GM19035 (cell line): ENCODE data around the gene KRT83.
"Not testable (repeated sequence)": the region's sequence is repeated elsewhere in the genome, so short reads cannot be mapped to it uniquely, and the experiment has no call there.

Experiments
- ATAC-seq: cut with Tn5 transposase; IDR thresholded peaks from one replicate; pipeline ENCODE4 v1.9.1; 2021; ENCODE audit not compliant: unreplicated experiment

Gene KRT83

DNA sequence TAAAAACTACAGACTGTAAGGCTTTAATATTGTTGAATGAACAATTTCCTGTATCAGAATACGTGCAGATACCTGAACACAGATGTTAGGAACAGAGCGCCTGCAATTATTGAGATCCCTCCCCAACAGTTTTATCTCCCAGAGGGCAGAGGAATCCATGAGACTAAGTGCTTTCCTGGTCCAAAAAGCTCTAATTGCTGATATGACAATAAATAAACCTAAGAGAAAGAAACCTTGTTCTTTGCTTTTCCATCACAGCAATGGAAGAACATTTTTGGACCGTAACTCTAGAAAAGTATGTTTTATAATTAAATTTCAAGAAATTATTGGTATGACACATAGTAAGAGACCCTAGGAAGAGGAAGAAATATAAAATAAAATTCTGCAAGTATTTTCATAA is 13.0 kb upstream of the KRT83 start:
- no peak for ATAC-seq

DNA sequence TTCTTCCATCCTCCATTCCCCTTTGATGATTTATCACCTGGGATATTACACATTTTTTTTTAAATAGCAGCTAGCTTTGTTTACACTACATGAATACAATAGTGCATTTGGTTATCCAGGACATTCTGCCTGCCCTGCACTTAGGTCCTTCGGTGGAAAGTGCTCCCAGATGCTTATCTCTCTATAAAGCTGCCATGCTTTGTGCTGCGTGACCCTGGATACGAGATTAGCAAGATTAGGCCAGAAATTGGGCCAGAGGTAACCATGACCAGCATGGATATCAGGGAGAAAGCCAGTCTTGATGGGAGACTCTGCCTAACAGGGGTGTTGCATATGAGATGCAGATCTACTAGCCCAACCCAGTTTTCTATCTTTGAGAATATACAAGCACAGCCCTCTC is 12.1 kb upstream of the KRT83 start:
- ATAC-seq = no peak

DNA sequence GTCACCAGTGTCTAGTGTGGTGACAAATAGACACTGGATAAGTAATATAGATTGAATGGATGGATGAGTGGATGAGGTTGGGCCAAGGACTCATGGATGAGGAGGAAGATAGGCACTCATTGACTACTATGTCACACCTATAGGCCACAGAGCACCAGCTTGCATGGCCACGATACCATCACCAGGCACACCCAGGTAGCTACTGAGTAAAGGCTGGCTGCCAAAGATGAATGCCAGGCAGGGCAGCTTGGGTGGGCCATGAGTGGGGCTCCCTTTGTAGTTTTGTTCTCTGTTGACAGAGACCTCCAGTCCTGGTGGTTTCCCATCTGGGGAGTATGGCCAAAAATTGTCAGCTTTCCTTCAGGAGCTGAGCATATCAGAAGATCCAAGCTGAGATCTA is 11.2 kb upstream of the KRT83 start:
- no peak for ATAC-seq

DNA sequence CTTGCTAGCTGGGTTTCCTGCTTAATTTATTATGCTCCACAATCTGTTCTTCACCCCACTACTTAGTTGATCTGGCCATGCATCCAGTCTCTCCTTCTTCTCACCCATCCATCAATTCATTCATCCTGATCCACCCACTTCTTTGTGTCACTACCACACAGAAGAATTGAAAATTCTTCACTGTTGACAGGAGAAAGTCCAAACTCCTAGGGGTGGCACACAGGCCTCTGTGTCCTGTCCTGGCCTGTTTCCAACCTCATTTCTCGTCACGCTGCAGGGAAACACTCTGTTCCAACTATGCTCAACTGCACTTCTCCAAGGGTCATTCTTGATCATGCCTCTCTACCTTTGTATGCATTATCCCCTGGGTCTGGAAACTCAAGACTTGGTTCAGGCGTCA is 10.6 kb upstream of the KRT83 start:
- no peak for ATAC-seq

DNA sequence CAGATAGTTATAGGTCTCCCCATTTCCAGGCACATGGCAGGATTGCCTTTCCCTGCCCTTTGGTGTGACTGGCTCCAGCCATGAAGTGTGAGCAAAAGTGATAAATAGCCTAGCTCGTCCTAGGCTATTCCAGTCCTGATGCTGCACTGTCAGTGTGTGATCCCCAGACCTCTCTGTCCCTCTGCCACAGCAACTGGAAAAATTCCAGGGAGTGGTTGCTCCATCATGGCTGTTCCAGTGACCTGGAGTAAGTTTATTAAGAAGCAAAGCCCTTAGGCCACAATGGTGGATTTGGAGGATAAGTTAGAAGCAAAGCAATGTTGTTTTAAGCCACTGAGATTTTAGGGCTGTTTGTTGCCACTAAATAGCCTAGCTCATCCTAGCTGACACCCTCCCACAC is 9.8 kb upstream of the KRT83 start:
- no peak for ATAC-seq

DNA sequence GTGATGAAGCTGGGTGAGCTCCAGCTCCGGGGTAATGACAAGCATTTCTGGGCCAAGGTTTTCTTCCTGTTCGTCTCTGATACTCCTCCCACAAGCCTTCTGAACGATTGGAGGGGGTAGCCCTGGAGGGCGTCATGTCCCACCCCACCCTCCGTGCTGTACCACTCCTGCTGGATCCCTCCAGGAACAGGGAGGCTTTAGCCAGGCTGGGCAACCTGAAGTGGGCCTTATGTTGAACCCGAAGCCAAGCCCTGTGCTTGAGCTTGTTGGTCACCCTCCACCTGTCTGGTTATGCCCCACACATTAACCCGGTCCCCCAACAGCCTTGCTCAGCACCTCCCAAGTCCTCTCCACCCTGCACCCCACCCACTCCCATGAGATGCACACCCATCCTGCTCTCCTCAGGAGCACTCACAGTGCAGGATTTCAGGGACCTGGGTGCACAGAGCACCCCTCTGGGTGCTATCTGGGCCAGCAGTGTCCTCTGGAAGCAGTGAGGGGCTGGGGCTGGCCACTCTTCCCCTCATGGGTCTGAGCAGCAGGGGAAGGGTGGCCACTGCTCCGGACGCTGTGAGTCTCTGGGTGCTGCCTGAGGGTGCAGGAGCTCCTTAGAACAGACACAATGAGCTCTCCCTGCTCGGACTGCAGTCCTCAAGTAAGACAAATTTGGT is 6.8 kb upstream of the KRT83 start:
- ATAC-seq = no peak

DNA sequence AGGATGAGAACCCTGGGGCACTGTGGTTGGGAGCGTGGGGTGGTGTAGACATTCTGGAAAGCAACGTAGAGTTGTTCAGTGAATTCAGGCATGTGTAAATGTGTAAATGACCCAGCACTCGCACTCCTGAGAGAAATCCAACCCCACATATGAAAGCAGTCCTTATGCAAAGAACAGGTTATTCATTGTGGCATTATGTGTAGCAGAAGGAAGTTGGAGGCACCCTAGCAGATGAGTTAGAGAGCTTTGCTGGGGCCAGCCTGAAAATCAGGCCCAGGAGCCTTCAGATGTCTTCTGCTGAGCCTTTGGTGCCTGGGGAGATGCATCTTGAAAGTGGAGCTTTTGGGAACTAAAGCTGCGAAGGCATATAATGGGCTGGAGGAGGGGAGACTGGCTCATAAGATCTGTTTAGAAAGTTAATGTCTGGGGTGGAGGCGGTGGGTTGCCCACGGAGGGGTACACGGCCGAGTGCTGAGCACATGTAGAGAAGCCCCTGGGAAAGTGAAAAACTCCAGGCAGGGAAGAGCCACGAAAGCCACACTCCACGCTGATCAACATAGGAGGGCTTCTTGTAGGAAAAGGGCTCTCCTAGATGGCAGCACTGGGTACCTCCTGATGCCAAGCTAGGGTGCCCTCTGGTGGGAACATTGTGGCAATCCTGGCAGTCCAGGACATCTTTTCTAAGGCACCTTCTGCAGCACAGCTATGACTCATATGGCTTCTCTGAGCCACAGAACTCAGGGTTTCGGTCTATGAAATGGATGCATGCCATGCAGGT is 6.0 kb upstream of the KRT83 start:
- peak; percentile 80 for ATAC-seq

DNA sequence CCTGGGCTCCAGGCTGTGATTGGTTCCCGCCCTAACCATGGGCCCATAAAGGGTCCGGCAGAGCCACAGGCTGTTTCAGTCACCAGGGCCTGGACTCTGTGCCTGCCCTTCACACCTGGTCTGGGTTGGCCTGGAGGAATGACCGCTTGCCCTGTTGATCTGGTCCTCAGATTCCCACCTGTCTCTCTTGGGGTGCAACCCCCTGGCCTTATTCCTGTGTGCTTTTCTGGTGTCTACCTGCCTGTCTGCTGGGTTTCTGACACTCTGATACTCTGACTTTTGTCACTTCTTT is 2.9 kb upstream of the KRT83 start:
- ATAC-seq = no peak

DNA sequence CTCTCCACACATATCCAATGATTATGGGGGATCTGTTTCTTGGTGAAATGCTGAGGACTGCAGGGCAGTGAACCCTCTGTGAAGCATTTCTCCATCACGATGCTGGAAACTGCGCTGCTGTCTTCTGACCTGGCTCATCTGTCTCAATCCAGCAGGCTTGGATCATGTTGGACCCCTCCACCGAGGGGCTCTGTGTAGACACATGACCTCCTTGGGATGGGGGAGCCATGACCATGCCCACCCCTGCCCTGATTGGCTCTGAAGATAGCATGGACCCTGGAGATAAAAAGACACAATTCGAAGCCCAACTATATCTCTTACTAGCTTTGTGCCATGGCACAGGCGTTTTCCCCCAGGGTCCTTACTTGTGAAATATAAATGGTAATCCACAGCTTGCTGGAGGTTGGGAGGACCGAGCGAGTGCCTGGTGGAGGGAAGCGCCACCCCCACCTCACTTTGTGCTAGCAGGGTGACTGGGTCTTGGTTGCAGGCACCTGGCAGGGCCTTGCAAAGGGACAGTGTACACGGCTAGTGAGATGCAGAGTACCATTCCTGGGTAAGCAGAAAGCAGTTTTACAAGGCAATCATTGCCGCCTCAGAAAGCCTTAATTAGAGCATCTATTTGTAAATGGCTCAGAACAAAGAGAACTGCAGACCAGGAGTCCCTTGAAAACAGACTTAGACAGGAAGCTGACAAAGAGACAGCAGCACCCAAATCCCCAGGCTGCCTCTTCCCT is 2.4 kb upstream of the KRT83 start:
- ATAC-seq = no peak

DNA sequence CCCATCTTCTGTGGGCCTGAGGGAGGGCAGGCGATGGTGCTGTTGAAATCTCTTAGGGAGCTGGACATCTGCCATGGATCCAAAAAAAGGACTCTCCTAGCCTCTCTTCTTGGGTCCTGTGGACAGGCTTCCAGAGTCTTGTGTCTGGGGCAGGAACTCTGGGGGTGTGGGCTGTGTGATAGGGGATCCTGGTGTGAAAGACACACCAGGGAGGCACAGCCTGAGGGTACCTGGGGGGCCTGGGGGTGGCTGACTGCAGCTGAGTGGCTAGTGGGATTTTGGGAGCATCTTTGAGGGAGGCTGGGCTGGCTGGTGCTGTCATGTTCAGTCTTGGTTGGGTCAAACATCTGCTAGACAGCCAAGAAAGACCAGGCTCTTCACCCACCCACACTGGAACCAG is 1.8 kb upstream of the KRT83 start:
- no peak for ATAC-seq

DNA sequence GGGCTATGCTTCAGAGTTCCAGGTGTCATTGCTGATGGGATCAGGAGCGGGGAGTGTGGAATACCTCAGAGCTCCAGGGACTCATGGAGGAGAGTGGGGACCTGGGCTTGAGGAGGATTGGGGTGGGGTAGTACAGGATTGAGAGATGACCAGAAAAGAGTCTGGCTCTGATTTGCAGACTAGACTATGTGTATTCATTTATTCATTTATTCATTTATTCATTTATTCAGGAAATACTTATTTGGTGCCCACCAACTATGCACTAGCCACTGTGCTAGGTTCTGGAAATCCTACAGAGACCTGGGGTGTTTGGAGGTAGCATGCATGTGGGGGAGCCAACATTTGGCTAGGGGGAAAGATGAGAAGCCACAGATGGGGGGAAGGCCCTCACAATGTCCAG is 871 bp upstream of the KRT83 start:
- ATAC-seq = no peak

DNA sequence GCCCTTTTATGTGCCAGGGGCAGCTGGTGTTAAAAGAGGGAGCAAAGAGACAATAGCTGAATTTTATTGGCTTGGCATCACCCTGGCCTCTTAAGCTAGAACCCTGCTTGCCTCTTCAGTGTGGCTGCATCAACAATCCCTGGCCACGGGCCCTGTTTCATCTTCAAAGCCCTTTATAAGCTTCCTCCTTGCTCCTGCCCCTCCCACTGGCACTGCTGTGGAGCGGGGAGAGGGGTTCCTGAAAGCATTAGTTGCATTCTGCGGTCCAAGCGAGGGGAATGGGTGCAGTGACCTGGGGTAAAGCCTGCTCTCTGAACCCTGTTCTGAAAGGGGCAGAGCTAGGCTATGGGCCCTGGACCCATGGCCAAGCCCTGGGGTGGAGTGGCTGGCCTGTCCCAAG is 220 bp upstream of the KRT83 start:
- no peak for ATAC-seq

DNA sequence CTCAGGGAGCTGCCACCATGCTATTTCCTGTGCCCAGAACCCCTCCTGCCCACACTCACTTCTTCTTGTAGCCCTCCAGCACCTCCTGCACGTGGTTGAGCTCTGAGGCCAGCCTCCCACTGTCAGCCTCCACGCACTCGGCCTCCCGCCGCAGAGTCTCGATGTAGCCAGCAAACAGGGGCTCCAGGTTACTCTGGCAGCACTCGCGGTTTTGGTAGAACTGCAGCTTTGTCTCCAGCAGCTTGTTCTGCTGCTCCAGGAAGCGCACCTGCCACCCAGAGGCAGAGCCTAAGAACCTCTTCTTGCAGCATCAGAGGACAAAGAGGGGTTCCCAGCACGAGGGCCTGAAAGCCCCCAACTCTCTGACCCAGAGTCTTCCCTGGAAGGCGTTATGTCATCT is 2.1 kb downstream of the KRT83 start:
- ATAC-seq = no peak

DNA sequence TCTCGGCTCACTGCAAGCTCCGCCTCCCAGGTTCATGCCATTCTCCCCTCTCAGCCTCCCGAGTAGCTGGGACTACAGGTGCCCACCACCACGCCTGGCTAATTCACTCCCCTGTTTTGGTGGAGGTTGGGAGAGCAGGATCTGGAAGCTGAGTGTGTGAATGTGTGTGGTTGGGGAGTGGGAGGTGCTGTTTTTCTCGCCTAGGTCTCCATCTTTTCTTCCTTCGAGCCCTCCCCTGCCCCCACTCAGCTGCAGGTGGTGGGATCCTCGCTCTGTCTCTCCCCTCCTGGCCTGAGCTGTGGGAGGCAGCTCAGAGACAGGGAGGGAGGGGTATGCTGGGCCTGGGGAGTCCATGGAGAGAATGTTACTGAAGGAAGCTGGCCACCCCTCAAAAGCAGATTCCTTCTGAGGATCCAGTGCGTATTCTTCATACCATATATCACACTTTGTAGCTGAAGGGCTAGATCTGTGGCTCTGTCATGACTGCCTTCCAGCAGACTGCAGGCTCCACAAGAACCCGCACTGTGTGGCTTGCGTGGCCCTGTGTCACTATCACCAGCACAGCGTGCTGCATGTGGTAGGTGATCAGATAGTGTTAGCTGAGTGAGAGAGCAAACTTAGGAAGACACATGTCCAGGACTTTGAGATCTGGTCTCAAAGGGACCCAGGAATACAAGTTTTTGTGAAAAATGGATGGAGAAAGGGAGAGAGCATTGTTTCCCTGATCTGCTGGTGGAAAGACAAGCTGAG is 2.8 kb downstream of the KRT83 start:
- ATAC-seq = no peak

DNA sequence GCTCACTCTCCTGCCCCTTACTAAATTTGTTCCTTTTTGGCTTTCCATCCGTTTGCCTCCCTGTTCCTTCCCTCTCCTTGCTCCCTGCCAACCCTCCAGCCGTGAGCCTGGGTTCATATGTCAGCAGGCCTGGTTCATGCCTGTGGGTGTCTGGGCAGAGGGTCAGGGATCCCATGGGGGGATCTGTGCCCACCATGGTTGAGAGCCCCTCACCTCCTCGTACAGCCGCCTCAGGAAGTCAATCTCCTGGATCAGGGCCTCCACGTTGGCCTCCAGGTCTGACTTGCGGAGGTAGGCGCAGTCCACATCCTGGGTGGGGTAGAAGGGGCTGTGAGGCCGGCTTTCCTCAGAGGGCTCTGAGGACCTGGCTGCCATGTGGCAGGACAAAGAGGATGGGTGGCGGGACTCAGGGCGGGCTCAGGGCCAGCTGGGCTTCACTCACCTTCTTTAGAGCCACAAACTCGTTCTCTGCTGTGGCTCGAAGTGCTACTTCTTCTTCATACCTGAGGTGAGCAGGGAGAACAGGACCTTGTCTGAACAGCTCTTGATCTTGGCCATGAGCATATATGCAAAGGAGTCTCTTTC is 3.6 kb downstream of the KRT83 start:
- no peak for ATAC-seq

DNA sequence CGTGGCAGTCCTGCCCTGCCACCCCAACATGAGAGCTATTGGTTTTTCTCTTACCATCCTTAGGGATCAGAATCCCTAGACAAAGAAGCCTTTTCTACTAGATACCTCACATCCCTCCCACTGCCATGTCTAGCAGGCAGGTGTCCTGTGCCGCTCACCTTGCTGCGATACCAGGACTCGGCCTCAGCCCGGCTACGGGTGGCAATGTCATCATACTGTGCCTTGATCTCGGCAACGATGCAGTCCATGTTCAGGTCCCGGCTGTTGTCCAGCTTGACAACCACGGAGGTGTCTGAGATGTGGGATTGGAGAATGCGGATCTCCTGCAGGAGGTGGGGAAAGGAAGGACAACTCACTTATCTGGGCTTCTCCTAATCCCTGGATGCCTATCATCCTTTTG is 4.5 kb downstream of the KRT83 start:
- ATAC-seq = no peak

DNA sequence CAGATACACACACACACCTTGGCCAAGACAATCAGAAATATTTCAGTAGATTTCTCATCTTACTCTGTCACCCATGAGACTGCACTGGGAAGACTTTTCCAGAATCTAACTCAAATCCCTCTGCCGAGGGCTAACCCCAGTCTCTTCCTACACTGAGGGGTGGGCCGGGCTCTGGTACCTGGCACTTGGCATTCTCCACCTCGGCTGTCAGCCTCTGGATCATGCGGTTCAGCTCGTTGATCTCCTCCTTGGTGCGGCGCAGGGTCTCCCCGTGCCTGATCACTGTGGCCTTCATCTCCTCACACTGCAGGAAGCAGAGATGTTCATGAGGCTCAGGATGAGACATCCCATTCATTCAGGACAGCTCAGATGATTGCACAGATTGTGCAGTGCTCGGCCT is 4.9 kb downstream of the KRT83 start:
- ATAC-seq = no peak

DNA sequence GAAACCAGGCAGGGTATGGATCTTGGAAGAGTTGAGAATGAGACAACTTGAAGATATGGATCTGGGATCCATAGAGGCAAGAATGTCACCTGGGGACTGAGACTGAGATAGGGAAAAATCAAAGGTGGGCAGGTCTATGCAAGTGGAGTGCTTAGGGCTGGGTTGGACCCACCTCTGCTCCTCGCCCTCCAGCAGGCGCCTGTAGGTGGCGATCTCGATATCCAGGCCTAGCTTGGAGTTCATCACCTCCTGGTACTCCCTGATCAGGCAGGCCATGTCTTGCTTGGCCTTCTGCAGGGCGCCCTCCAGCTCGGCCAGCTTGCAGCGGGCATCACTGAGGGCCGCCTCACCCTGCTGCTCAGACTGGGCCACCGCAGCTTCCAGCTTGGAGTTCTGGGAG is 5.5 kb downstream of the KRT83 start:
- not testable (repeated sequence) for ATAC-seq

DNA sequence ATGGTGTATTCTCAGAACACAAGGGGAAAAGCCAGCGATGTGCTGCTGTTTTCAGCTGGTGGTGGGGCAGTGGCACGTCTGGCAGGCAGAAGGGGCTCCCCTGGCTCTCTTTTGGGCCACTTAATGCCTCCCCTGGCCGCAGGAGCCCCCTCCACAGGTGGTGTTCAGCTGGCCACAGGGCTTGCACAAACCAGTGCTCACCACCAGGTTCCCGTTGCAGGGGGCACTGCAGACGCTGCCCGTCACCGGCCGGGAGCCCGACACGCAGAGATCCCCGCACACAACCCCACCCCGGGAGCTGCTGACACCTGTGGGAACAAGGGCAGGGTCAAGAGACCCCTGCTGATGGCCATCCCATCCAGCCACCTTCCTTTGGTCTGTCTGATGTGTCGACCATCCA is 6.7 kb downstream of the KRT83 start:
- no peak for ATAC-seq

DNA sequence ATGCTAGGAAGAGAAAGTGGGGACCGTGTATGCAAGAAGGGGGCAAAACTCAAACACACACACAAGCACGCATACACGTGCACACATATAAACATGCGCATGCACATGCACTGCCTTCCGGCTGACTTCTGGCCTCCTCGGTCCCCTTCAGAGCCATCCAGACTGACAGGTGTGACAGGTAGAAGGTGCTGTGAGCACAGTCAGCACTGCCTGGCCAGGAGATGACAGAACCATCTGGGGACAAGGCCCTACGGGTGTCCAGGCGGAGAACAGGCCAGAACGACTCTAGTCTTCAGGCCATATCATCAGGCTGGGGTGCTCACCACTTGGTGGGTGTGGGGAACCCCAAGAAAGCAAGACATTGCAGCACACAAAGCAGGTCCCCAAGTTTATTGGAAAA is 7.3 kb downstream of the KRT83 start:
- ATAC-seq = no peak

DNA sequence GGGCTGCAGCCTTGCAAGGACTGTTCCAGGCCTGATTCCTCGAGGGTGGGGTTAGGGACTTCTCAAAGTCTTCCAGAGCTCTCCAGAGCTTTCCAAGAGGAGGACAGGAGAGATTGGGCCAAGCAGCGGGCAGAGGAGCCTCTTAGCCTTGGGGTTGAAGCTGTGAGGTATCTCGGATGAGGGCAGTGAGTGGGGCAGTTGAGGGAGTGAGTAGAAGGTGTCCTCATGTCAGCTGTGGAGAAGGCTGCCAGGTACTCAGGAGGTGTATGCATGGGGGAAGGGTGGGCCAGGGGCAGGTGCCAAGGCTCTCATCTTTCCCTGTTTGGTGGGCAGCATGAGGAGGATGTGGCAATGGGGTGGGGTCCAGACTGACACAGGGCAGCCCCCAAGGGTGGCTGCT is 7.7 kb downstream of the KRT83 start:
- ATAC-seq = no peak
